Endothelial cell of umbilical vein (primary cell): ENCODE data around the gene VAC14. TPM values are rescaled to one million over a fixed set of nuclear protein-coding genes. Genes with fewer than 3 reads are reported as not detected.

Experiments
- BruUV-seq: library from RNA; stranded (reverse); fragments of 400-500 nt; replicated peaks from 2 replicates; lab custom pipeline; 2021; lab: Mats Ljungman, UMichigan
- CTCF ChIA-PET: fragments of 300-600, 350-600 bp; sonication (Branson Sonifier 250); formaldehyde crosslinking; loops from one replicate; lab custom pipeline; 2021; ENCODE audit warnings: antibody characterized with exemption, inconsistent platforms; lab: Charles Lee
- POLR2A ChIA-PET: fragments of 300-600, 350-600 bp; sonication (Branson Sonifier 250); formaldehyde crosslinking; loops from one replicate; lab custom pipeline; 2021; ENCODE audit warnings: antibody characterized with exemption, inconsistent platforms; lab: Charles Lee
- DNase-seq: peaks from one replicate; pipeline ENCODE4 v3.0.0-alpha.2; 2011; ENCODE audit warnings: low read depth, low spot score
- FAIRE-seq: peaks from 2 replicates; lab custom pipeline; 2011; peaks lifted over from hg19 to GRCh38; lab: Jason Lieb, UNC
- H2AFZ ChIP-seq: 2 replicates; pipeline ENCODE4 v1.6.0; 2012; ENCODE audit warnings: low read depth, low read length, control low read depth, inconsistent platforms
- H3K27ac ChIP-seq: 2 replicates; pipeline ENCODE4 v1.5.1; 2011; ENCODE audit warnings: low read depth, mild to moderate bottlenecking, control low read depth, low read length, moderate library complexity; ENCODE audit not compliant: insufficient read depth
- H3K27me3 ChIP-seq, 2 experiments: 2 replicates each; pipeline versions ENCODE4 v1.6.0 to v1.6.1; 2011; ENCODE audit warnings: low read length in 2 of 2, mixed read lengths in 1 of 2; ENCODE audit not compliant: control insufficient read depth in 2 of 2, insufficient read depth in 2 of 2
- H3K36me3 ChIP-seq, 2 experiments: 2 replicates in 1 of 2; 3 replicates in 1 of 2; pipeline ENCODE4 v1.5.1; 2011; ENCODE audit warnings: low read length in 2 of 2, mild to moderate bottlenecking in 1 of 2, moderate library complexity in 1 of 2; ENCODE audit not compliant: control insufficient read depth in 2 of 2, insufficient read depth in 2 of 2; ENCODE audit errors: extremely low read depth in 1 of 2
- H3K4me1 ChIP-seq: 3 replicates; pipeline ENCODE4 v1.5.1; 2011; ENCODE audit warnings: mild to moderate bottlenecking, low read length; ENCODE audit not compliant: control insufficient read depth, insufficient read depth; ENCODE audit errors: extremely low read depth
- H3K4me2 ChIP-seq: 2 replicates; pipeline ENCODE4 v1.6.1; 2011; ENCODE audit warnings: low read length, control low read depth, mixed read lengths; ENCODE audit not compliant: insufficient read depth
- H3K4me3 ChIP-seq, 3 experiments: fragments of 200-600 bp in 1 of 3; sonication (generic), shearing (Covaris generic) in 1 of 3; replicated peaks in 1 of 3; 2 replicates each; pipeline ENCODE4 v1.5.1; 2011 to 2016; ENCODE audit warnings: control low read depth in 3 of 3, low read length in 3 of 3, mild to moderate bottlenecking in 2 of 3, inconsistent platforms in 1 of 3, low read depth in 1 of 3, moderate library complexity in 1 of 3; ENCODE audit not compliant: insufficient read depth in 1 of 3
- H3K79me2 ChIP-seq: 2 replicates; pipeline ENCODE4 v1.6.0; 2012; ENCODE audit warnings: low read length, inconsistent platforms; ENCODE audit not compliant: control insufficient read depth, insufficient read depth
- H3K9ac ChIP-seq: replicated peaks from 2 replicates; pipeline ENCODE3; 2011; ENCODE audit warnings: low read length, control low read depth; ENCODE audit not compliant: insufficient read depth; ENCODE audit errors: extremely low read depth
- H3K9me1 ChIP-seq: replicated peaks from 3 replicates; pipeline ENCODE4 v1.6.0; 2011; ENCODE audit warnings: mild to moderate bottlenecking, low read length; ENCODE audit not compliant: control insufficient read depth, insufficient read depth; ENCODE audit errors: extremely low read depth
- H3K9me3 ChIP-seq: replicated peaks from 2 replicates; pipeline ENCODE4 v1.5.1; 2012; ENCODE audit warnings: low read length, inconsistent platforms; ENCODE audit not compliant: control insufficient read depth, insufficient read depth
- H4K20me1 ChIP-seq: replicated peaks from 2 replicates; pipeline ENCODE3; 2011; ENCODE audit warnings: mild to moderate bottlenecking, low read length; ENCODE audit not compliant: control insufficient read depth, insufficient read depth; ENCODE audit errors: extremely low read depth
- EZH2 ChIP-seq: IDR thresholded peaks from 2 replicates; pipeline ENCODE4 v1.6.1; 2012; ENCODE audit warnings: borderline replicate concordance, low read depth, mild to moderate bottlenecking, moderate library complexity, low read length, inconsistent platforms; ENCODE audit not compliant: severe bottlenecking
- FOS ChIP-seq: IDR thresholded peaks from 2 replicates; pipeline ENCODE4 v1.6.1; 2011; ENCODE audit warnings: mild to moderate bottlenecking, low read length, moderate library complexity, borderline replicate concordance; ENCODE audit not compliant: insufficient read depth
- GATA2 ChIP-seq: IDR thresholded peaks from 2 replicates; pipeline ENCODE4 v1.7.0; 2011; ENCODE audit warnings: low read depth, mild to moderate bottlenecking, moderate library complexity, mixed read lengths, low read length; ENCODE audit not compliant: insufficient read length, insufficient read depth
- JUN ChIP-seq: IDR thresholded peaks from 2 replicates; pipeline ENCODE4 v1.6.1; 2011; ENCODE audit warnings: borderline replicate concordance, low read depth; ENCODE audit not compliant: insufficient read length, insufficient read depth
- MYC ChIP-seq: IDR thresholded peaks from one replicate; pipeline ENCODE4 v1.6.1; 2011; ENCODE audit warnings: mild to moderate bottlenecking, low read depth, low read length
- POLR2A ChIP-seq: IDR thresholded peaks from 2 replicates; pipeline ENCODE4 v1.6.1; 2012; ENCODE audit warnings: low read depth, mild to moderate bottlenecking, control low read depth, low read length
- POLR2AphosphoS5 ChIP-seq: IDR thresholded peaks from 2 replicates; pipeline ENCODE4 v1.6.1; 2012; ENCODE audit warnings: low read depth, mild to moderate bottlenecking, control low read depth, low read length, moderate library complexity; ENCODE audit not compliant: insufficient read depth
- dilution Hi-C: fragments of 300-500 bp; cut with MboI; formaldehyde crosslinking; loops from one replicate; pipeline ENCODE4 v1.15.0; 2019; ENCODE audit warnings: low sequenced_read_pairs; ENCODE audit not compliant: extremely low pct_ligation_motif_present
- intact Hi-C: fragments of 100-400 bp; cut with micrococcal nuclease; formaldehyde crosslinking; loops from one replicate; pipeline ENCODE4 v1.10.0; 2022
- polyA plus RNA-seq, 4 experiments: library from polyadenylated mRNA; depleted of rRNA in 3 of 4; stranded (reverse) in 3 of 4; unstranded in 1 of 4; fragments of >200 nt; gene quantifications; 2 replicates each; pipeline versions ENCODE4 v1.2.1 to v1.2.3, GENCODE V29; 2011 to 2012; ENCODE audit warnings: missing spikeins in 1 of 4
- total RNA-seq: library from RNA; stranded (reverse); gene quantifications from 2 replicates; pipeline ENCODE4 v1.2.3, GENCODE V29; 2021
- TF ChIP-seq, protein P1 (sequence below), 2 donors: IDR thresholded peaks; 1 replicate in 1 of 2; 2 replicates in 1 of 2; pipeline ENCODE4 v1.5.1; 2011; ENCODE audit warnings: low read length in 2 of 2, mild to moderate bottlenecking in 2 of 2, moderate library complexity in 2 of 2, control low read depth in 1 of 2, inconsistent platforms in 1 of 2, low read depth in 1 of 2; ENCODE audit not compliant: insufficient read depth in 1 of 2; ENCODE audit errors: extremely low read depth in 1 of 2
- TF ChIP-seq, protein P2 (sequence below): IDR thresholded peaks from 2 replicates; pipeline ENCODE4 v1.6.1; 2011; ENCODE audit not compliant: insufficient read depth, insufficient read length

The VAC14 gene
- total and polyA plus RNA-seq, 2 donors (not counting 3 experiments of a cell fraction or from before 2014, with no cell fraction given) = 37.6 to 57.9 TPM

DNA sequence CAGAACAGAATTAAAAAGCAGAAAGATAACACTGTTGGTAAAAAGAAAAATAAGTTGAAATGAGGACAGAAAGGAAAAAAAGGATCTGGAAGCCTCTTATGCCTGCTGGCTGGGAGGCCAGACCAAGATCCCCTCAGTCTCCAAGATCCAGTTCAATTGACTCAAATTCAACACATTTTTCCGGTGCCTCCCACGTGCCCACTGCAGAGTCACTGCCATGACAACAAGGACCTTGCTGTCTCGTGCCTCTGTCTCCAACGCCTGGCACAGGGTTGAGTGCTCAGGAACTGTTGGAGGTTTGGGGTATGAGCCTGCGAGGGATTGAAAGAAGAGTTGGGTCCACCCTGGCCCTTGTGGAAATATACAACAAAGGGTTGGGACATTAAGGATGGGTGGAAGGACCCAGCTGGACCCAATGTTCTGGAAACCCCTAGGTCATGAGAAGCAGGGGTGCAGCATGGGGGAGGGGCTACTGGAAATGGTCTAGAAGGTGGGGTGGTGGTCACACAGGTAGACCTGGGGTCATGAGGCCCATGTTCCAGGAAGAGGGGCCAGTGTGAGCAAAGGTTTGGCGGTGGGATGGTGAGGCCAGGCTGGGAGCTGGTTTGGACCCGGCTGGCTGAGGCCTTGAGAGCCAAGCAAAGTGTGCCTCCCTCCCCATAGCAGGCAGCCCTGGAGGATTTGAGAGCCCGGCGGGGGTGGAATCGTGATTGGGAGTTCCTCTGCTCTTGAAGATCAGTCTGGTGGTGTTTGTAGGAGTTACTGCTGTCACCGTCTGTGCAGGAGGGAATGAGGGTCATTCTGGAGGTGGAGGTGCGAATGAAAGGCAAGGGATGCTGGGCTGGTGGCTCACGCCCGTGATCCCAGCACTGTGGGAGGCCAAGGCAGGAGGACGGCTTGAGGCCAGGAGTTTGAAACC is 153.3 kb downstream of the VAC14 start:
- intact Hi-C loops = no loop called here

More for the DNA sequence above, 153.3 kb downstream of the VAC14 start:
- Histone ChIP-seq H3K27me3 (no peaks in the 10 kb centered on the region), H4K20me1 (no peaks in the 10 kb centered on the region), H3K36me3 (no peaks in the 10 kb centered on the region), H3K79me2 (no peaks in the 10 kb centered on the region), H2AFZ (no peak overlapping the region), H3K4me1 (no peaks in the 10 kb centered on the region), H3K4me3 (no peak overlapping the region), H3K9me3 (no peaks in the 10 kb centered on the region), H3K27ac (no peak overlapping the region), H3K9me1 (no peaks in the 10 kb centered on the region), H3K4me2 (no peak overlapping the region), H3K9ac (no peak overlapping the region)
- no TSS peak for BruUV-seq
- dilution Hi-C loops = no loop called here
- FAIRE-seq = no peak
- DNase-seq = no peak
- CTCF ChIA-PET = no interaction called here
- POLR2A ChIA-PET = no interaction called here
- no peak for TF ChIP-seq POLR2AphosphoS5
- no peak for TF ChIP-seq POLR2A
- no peak for TF ChIP-seq GATA2
- no peak for TF ChIP-seq EZH2
- no peak for TF ChIP-seq JUN
- TF ChIP-seq, protein P1, sequence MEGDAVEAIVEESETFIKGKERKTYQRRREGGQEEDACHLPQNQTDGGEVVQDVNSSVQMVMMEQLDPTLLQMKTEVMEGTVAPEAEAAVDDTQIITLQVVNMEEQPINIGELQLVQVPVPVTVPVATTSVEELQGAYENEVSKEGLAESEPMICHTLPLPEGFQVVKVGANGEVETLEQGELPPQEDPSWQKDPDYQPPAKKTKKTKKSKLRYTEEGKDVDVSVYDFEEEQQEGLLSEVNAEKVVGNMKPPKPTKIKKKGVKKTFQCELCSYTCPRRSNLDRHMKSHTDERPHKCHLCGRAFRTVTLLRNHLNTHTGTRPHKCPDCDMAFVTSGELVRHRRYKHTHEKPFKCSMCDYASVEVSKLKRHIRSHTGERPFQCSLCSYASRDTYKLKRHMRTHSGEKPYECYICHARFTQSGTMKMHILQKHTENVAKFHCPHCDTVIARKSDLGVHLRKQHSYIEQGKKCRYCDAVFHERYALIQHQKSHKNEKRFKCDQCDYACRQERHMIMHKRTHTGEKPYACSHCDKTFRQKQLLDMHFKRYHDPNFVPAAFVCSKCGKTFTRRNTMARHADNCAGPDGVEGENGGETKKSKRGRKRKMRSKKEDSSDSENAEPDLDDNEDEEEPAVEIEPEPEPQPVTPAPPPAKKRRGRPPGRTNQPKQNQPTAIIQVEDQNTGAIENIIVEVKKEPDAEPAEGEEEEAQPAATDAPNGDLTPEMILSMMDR (IDR thresholded peaks at IDR 0.05; ENCODE audit: extremely low read depth in 1 of 2, insufficient read depth in 1 of 2, low read depth in 1 of 2, low read length in 2 of 2) = no peak
- TF ChIP-seq, protein P2, sequence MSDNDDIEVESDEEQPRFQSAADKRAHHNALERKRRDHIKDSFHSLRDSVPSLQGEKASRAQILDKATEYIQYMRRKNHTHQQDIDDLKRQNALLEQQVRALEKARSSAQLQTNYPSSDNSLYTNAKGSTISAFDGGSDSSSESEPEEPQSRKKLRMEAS = no peak
- no peak for TF ChIP-seq FOS
- TF ChIP-seq MYC = no peak
